Subcutaneous abdominal adipose tissue (tissue), 5 donors: ENCODE measurements around the gene IFFO2.

Source experiments
- H3K27ac ChIP-seq: one replicate; pipeline ENCODE4 v1.7.0; 2013; ENCODE audit warnings: low read depth, mild to moderate bottlenecking, inconsistent platforms, low read length, moderate library complexity
- H3K27me3 ChIP-seq, 5 donors: one replicate each; pipeline ENCODE4 v1.7.0; 2013; ENCODE audit warnings: low read length in 5 of 5, inconsistent platforms in 1 of 5; ENCODE audit not compliant: control insufficient read depth in 5 of 5, insufficient read depth in 4 of 5
- H3K36me3 ChIP-seq, 5 donors: one replicate each; pipeline ENCODE4 v1.7.0; 2013; ENCODE audit warnings: low read length in 5 of 5; ENCODE audit not compliant: control insufficient read depth in 5 of 5, insufficient read depth in 5 of 5
- H3K4me1 ChIP-seq, 5 donors: one replicate each; pipeline ENCODE4 v1.7.0; 2013; ENCODE audit warnings: low read length in 5 of 5, mild to moderate bottlenecking in 3 of 5, moderate library complexity in 1 of 5; ENCODE audit not compliant: control insufficient read depth in 5 of 5, insufficient read depth in 5 of 5
- H3K4me3 ChIP-seq, 5 donors: one replicate each; pipeline ENCODE4 v1.7.0; 2013; ENCODE audit warnings: low read length in 5 of 5, low read depth in 1 of 5
- H3K9ac ChIP-seq, 5 donors: one replicate each; pipeline ENCODE4 v1.7.0; 2013; ENCODE audit warnings: low read length in 5 of 5, mild to moderate bottlenecking in 4 of 5, moderate library complexity in 3 of 5
- H3K9me3 ChIP-seq, 5 donors: one replicate each; pipeline ENCODE4 v1.7.0; 2013; ENCODE audit warnings: low read length in 5 of 5; ENCODE audit not compliant: control insufficient read depth in 5 of 5
- donor health status: healthy.
- donor health status: healthy.
- donor health status: healthy.
- donor health status: healthy.
- donor health status: healthy.

IFFO2 gene

DNA sequence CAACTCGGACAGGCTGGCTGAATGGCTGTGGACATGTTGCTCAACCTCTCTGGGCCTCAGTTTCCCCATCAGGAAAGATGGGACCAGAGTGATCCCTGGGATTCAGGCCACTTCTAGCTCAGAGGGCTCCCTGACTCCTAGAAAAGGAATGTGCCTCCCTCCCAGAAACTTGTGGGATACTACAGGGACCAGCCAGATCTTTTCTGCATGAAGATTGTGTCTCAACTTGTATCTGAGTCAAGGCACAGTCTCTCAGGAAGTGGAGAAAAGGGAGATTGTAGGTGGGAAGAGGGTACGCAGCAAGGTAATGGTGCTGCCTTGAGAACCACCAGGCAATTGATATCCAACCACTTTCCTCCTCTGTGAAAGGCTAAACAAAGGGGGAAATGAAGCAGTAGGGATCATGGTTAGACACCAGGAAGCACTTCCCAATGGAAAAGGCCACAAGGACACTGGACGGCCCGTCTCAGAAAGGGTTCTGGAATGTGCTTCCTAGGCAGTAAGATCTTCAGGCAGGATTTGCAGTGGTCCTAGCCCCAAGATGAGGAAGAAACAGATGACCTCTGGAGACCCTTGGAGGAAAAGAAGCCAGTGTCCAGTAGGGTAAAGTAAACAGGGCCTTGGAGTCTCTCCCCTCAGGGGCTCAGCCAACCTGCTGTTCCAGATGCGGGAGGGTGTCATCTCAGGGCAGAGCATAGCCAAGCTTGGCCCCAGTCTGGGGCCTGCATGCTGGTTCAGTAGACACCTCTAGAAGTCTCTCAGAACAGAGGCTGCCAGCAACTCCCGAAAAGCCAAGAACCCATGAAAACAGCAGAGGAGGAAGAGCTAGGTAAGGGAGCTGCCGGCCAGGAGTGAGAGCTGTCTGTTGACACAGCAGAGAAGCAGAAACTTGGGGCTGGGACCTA, 16.8 kb downstream of the IFFO2 start:
- H3K36me3 ChIP-seq, result peaks cover 0 to 2% (median 0%) of the 10 kb centered on the region in 5 donors
- H3K4me3 ChIP-seq, result no peak overlapping the region
- H3K9me3 ChIP-seq, result no peaks in the 10 kb centered on the region
- H3K27me3 ChIP-seq, result no peaks in the 10 kb centered on the region
- H3K9ac ChIP-seq, result no peak overlapping the region
- H3K27ac ChIP-seq, result no peak overlapping the region
- H3K4me1 ChIP-seq, result peaks cover 2 to 51% (median 47%) of the 10 kb centered on the region in 5 donors

DNA sequence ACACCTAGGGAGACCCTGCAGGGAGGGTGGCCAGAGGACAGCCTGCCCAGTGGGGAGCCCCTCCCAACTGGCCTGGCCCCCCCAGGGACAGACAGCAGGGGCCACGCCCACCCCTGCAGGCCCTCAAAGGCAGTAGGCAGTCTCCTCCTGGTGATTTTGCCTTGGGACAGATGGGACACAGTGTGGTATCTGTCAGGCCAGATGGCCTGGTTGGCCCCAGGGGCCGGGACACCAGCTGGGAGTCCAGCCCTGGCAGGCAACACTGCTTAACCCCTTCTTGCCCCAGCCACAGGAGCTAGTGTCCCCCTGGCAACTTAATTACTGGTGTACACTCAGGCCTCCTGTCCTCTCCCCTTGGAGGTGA, 17.8 kb downstream of the IFFO2 start:
- H3K9ac ChIP-seq, result peak overlapping the region in 2 of 5 donors; percentile 6 to 8
- no peak overlapping the region for H3K4me3 ChIP-seq
- H3K27me3 ChIP-seq, result no peaks in the 10 kb centered on the region

DNA sequence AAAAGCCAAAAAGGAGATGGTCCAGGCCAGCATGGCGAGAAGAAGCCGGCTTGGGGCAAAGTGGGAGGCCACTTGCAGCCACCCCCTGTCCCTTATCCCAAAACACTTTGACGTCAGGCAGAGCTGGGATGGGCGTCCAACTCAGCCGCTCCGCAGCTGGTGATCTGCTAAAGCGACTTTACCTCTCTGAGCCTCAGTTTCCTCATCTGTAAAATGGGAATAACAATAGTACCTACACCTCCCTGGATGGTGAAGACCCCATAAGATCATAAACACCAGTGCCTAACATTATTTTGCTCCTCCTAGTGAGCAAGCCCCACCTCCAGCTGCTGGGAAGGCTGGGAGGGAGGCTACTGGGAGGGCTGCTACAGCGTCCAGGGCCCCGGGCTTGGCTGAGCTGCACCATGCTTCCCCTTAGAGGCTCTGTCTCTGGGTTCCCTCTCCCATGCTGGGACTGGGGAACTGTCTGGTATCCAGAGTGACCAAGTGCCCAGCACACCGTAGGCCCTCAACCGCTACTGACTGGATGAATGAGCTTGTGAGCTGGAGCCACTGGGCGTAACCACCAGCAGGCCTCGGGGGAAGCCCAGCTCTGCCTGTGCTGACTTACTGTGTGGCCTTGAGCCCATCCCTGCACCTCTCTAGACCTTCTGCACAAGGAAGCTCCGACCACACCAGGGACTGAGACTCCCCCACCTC, 18.3 kb downstream of the IFFO2 start:
- H3K27ac ChIP-seq, result no peak overlapping the region
- H3K4me1 ChIP-seq, result peaks cover 0 to 48% (median 42%) of the 10 kb centered on the region in 5 donors
- H3K9ac ChIP-seq, result no peak overlapping the region

More for the DNA sequence above, 17.8 kb downstream of the IFFO2 start:
- Histone ChIP-seq H3K36me3 (peaks cover 0 to 3% (median 0%) of the 10 kb centered on the region in 5 donors), H3K4me1 (peaks cover 0 to 48% (median 42%) of the 10 kb centered on the region in 5 donors), H3K27ac (no peak overlapping the region), H3K9me3 (no peaks in the 10 kb centered on the region)

DNA sequence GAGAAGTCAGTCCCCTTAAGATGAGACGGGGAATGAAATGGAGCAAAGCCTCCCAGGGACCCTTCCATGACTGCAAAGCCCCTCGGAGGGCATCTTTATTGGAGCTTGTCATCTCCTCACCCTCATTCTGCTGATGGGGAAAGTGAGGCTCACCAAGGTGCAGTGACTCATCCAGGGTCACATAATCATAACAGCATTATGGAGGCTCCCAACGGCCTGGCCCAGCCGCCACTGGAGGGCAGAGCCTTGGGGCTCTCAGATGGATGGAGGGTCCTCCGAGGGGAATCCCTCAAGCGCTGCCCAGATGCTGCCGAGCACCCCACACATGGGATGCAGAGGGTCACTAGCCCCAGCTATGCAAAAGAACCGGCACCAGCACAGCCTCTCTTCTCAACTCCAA, 18.9 kb downstream of the IFFO2 start:
- Histone ChIP-seq H3K27ac (no peak overlapping the region), H3K9me3 (no peaks in the 10 kb centered on the region), H3K9ac (no peak overlapping the region), H3K4me3 (no peak overlapping the region), H3K4me1 (peaks cover 0 to 47% (median 42%) of the 10 kb centered on the region in 5 donors), H3K27me3 (no peaks in the 10 kb centered on the region), H3K36me3 (peaks cover 0 to 3% (median 0%) of the 10 kb centered on the region in 5 donors)

More for the DNA sequence above, 18.3 kb downstream of the IFFO2 start:
- Histone ChIP-seq H3K4me3 (no peak overlapping the region), H3K27me3 (no peaks in the 10 kb centered on the region), H3K36me3 (peaks cover 0 to 3% (median 0%) of the 10 kb centered on the region in 5 donors), H3K9me3 (no peaks in the 10 kb centered on the region)

DNA sequence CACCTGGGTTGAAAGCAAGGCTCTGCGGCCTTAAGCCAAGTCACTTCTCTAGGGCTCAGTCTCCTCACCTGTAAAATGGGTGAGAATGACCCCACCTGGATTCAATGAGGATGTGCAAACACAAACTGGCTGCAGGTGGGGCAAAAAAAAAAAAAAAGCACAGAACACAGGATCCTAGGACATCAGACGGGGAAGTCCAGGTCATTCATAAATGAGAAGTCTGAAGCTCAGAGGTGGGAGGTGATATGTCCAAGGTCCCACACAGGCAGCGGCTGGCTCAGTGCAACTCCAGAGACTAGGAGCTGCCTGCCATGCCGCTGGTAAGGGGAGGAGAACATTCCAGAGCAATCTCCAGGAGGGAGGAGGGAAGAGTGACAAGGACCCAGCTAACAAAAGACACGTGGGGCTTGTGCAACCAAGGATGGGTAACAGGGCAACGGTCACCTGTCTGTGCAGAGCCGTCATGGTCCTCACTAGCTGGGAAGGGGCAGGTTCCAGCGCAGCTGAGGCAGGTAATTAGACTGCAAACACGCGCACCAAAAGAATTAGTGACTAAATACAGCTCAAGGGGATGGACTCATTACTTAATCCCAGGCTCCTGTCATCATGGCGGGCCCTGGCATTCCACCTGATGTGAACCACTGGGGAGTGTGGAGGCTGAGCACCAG, 19.5 kb downstream of the IFFO2 start:
- H3K36me3 ChIP-seq, result peaks cover 0 to 3% (median 0%) of the 10 kb centered on the region in 5 donors
- H3K9ac ChIP-seq, result no peak overlapping the region
- peaks cover 0 to 41% (median 39%) of the 10 kb centered on the region in 5 donors for H3K4me1 ChIP-seq
- H3K4me3 ChIP-seq, result no peak overlapping the region
- H3K27me3 ChIP-seq, result no peaks in the 10 kb centered on the region
- no peak overlapping the region for H3K27ac ChIP-seq
- no peaks in the 10 kb centered on the region for H3K9me3 ChIP-seq

DNA sequence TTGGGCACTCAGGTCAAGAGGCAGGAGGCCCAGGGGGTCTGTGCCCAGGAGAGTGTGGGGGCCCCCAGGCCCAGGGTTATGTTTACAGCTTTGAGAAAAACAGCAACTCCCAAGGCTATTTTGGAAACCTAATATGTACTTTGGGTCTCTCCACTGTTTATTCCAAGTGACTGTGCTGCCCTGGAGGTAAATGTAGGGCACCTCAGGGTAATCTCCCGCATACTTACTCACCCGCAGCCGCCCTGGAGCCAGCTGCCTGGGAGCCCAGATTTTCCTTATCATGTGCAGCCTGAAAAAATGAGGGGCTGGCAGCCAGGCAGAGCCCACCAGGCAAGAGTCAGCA, 20.0 kb downstream of the IFFO2 start:
- Histone ChIP-seq H3K27ac (no peak overlapping the region), H3K4me3 (no peak overlapping the region), H3K4me1 (peaks cover 0 to 37% (median 35%) of the 10 kb centered on the region in 5 donors), H3K9ac (no peak overlapping the region), H3K9me3 (no peaks in the 10 kb centered on the region), H3K36me3 (peaks cover 0 to 3% (median 0%) of the 10 kb centered on the region in 5 donors), H3K27me3 (no peaks in the 10 kb centered on the region)

DNA sequence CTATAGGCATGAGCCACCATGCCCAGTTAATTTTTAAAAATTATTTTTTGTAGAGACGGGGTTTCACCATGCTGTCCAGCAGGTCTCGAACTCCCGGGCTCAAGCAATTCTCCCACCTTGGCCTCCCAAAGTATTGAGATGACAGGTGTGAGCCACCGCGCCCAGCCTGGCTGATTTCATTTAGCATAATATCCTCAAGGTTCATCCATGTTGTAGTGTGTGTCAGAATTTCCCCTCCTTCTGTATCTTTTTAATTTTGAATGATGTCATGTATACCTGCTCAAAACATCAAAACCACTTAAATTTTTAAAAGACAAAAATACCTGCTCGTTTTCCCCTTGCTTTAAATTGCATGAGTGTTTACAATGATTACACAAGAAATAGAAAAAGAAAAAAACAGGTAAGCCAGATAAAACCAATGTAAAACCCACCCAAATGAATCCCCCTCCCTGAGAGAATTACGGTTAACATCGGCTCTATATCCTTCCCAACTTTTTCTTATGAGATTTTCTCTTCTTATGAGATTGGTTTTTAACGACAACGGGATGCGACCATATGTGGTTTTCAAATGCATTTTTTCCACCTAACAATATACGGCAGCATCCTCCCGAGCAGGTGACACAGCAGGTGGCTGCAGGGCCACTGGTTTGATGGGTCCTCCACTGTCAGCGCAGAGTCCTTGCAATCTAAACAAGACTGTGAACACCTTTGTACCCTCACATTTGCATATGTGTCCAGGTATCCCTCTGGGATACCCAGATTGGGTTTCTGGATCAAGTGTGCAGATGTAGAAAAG, 22.1 kb downstream of the IFFO2 start:
- Histone ChIP-seq H3K4me3 (no peak overlapping the region), H3K27me3 (no peaks in the 10 kb centered on the region), H3K4me1 (peaks cover 0 to 28% (median 25%) of the 10 kb centered on the region in 5 donors), H3K9me3 (no peaks in the 10 kb centered on the region), H3K27ac (no peak overlapping the region), H3K9ac (no peak overlapping the region), H3K36me3 (peaks cover 0 to 3% (median 0%) of the 10 kb centered on the region in 5 donors)

DNA sequence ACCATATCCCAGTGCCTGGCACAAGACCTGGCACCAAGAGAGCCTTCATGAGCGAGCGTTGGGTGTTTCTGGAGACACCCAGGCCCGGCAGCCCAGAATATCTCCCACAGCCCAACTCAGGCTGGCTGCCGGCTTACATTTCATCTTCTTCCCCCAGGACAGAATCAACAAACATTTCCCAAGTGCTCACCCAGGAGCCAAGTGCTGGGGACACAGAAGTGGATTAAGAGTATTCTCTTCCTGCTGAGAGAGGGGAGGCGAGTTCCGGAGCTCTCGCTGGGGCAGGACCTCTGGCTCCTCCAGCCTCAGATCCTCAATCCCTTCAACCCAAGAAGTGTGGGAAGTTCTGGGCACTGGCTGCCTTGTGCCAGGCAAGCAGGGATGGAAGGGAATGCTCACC, 23.6 kb downstream of the IFFO2 start:
- H3K9ac ChIP-seq, result no peak overlapping the region
- H3K4me3 ChIP-seq, result no peak overlapping the region
- H3K9me3 ChIP-seq, result no peaks in the 10 kb centered on the region
- H3K27me3 ChIP-seq, result no peaks in the 10 kb centered on the region
- peaks cover 0 to 28% (median 26%) of the 10 kb centered on the region in 5 donors for H3K4me1 ChIP-seq
- no peak overlapping the region for H3K27ac ChIP-seq
- peaks cover 0 to 3% (median 0%) of the 10 kb centered on the region in 5 donors for H3K36me3 ChIP-seq

DNA sequence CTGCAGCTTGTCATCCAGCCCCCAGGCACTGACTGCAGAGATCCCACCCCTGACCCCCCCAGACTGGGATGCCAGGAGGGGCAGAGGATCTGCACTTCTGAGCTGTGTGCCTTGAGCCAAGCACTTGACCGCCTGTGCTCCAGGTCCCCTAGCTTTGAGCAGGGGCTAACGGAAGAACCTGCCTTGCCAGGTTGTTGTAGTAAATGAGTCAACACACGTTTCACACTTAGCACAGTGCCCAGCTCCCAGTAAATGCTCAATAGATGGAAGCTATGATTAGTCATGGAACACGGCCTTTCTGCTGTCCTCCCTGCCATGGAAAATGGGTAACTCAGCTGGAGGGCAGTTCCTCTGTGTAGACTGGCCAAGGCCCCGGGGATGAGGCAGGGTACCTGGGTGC, 24.1 kb downstream of the IFFO2 start:
- no peak overlapping the region for H3K9ac ChIP-seq
- no peaks in the 10 kb centered on the region for H3K9me3 ChIP-seq
- peaks cover 0 to 3% (median 0%) of the 10 kb centered on the region in 5 donors for H3K36me3 ChIP-seq
- no peak overlapping the region for H3K4me3 ChIP-seq
- H3K27ac ChIP-seq, result no peak overlapping the region
- no peaks in the 10 kb centered on the region for H3K27me3 ChIP-seq
- peaks cover 0 to 32% (median 31%) of the 10 kb centered on the region in 5 donors for H3K4me1 ChIP-seq
